Cardiac muscle cell (in vitro differentiated cells and primary cell): ENCODE data around the gene CLIC1. TPM values are rescaled to one million over a fixed set of nuclear protein-coding genes. Genes with fewer than 3 reads are reported as not detected.

ENCODE experiments used
- DNase-seq, 2 donors: peaks; one replicate each; pipeline versions ENCODE4 v3.0.0 to v3.0.0-alpha.2; 2010 to 2017; ENCODE audit warnings: low read depth in 1 of 2, low spot score in 1 of 2
- H3K27ac ChIP-seq: fragments of 200-600 bp; sonication (generic); 2 replicates; pipeline ENCODE4 v1.5.1; 2016
- H3K27me3 ChIP-seq: fragments of 200-600 bp; sonication (generic); 2 replicates; pipeline ENCODE4 v1.6.0; 2016; ENCODE audit warnings: control low read depth
- H3K36me3 ChIP-seq: fragments of 200-600 bp; sonication (generic); 2 replicates; pipeline ENCODE4 v1.5.1; 2016; ENCODE audit warnings: control low read depth
- H3K4me1 ChIP-seq: fragments of 200-600 bp; sonication (generic); 2 replicates; pipeline ENCODE4 v1.8.1; 2017; ENCODE audit warnings: low read depth, mild to moderate bottlenecking, mixed run types
- H3K4me3 ChIP-seq: fragments of 200-600 bp; sonication (generic); 2 replicates; pipeline ENCODE4 v1.5.1; 2016; ENCODE audit warnings: mild to moderate bottlenecking
- H3K9me3 ChIP-seq: fragments of 200-600 bp; sonication (generic); 2 replicates; pipeline ENCODE4 v1.5.1; 2017; ENCODE audit warnings: low read depth, mild to moderate bottlenecking, control low read depth
- polyA plus RNA-seq: library from polyadenylated mRNA; unstranded; fragments of >200 nt; fragmentation: Nextera tagmentation; extraction: Ambion mirVana; gene quantifications from 2 replicates; pipeline ENCODE4 v1.2.1, GENCODE V29; 2016
- total RNA-seq: library from RNA; depleted of rRNA; stranded (reverse); fragments of >200 nt; gene quantifications from 2 replicates; pipeline ENCODE4 v1.2.3, GENCODE V29; 2016
- TF ChIP-seq, protein P1 (sequence below): IDR thresholded peaks from 2 replicates; pipeline ENCODE4 v1.5.1; 2012; ENCODE audit warnings: low read depth, mild to moderate bottlenecking, low read length

Gene CLIC1
- total and polyA plus RNA-seq, 2 experiments from 2014 or later = 226 to 318 TPM

DNA sequence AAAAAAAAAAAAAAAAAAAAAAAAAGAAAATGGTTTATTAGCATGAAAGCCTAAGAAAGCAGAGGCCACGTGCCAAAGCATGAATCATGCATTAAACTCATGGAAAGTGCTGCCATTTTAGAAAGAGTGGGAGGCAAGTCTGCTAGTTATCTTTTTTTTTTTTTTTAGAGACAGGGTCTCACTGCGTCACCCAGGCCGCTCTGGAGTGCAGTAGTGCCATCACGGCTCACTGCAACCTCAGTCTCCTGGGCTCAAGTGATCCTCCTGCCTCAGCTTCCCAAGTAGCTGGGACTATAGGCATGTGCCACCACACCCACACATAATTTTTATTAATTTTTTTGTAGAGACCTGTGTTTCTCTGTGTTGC is 35.6 kb upstream of the CLIC1 start:
- TF ChIP-seq, protein P1, sequence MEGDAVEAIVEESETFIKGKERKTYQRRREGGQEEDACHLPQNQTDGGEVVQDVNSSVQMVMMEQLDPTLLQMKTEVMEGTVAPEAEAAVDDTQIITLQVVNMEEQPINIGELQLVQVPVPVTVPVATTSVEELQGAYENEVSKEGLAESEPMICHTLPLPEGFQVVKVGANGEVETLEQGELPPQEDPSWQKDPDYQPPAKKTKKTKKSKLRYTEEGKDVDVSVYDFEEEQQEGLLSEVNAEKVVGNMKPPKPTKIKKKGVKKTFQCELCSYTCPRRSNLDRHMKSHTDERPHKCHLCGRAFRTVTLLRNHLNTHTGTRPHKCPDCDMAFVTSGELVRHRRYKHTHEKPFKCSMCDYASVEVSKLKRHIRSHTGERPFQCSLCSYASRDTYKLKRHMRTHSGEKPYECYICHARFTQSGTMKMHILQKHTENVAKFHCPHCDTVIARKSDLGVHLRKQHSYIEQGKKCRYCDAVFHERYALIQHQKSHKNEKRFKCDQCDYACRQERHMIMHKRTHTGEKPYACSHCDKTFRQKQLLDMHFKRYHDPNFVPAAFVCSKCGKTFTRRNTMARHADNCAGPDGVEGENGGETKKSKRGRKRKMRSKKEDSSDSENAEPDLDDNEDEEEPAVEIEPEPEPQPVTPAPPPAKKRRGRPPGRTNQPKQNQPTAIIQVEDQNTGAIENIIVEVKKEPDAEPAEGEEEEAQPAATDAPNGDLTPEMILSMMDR = no peak
- peak in 1 of 2 donors; percentile 65 for DNase-seq
- no peaks in the 10 kb centered on the region for H3K27me3 ChIP-seq
- no peak overlapping the region for H3K4me3 ChIP-seq
- H3K36me3 ChIP-seq = no peaks in the 10 kb centered on the region
- no peak overlapping the region for H3K27ac ChIP-seq
- no peaks in the 10 kb centered on the region for H3K9me3 ChIP-seq
- peaks cover 11% of the 10 kb centered on the region for H3K4me1 ChIP-seq

DNA sequence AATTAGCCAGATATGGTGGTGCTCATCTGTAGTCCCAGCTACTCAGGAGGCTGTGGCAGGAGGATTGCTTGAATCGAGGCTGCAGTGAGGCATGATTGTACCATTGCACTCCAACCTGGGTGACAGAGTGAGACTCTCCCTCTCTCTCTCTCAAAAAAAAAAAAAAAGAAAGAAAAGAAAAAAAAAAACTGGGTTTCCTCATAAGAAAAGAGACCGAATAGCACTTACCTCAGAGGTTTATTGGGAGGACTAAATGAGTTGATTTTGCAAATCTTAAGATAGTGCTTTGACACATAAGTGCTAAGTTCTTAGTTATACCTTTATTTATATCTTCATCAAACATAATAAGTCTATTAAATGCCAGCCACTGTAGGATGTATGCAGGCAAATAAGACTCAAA is 34.5 kb upstream of the CLIC1 start:
- DNase-seq = no peak
- H3K36me3 ChIP-seq = no peaks in the 10 kb centered on the region
- H3K4me3 ChIP-seq = no peak overlapping the region
- no peaks in the 10 kb centered on the region for H3K4me1 ChIP-seq
- no peaks in the 10 kb centered on the region for H3K9me3 ChIP-seq
- TF ChIP-seq, protein P1 = no peak
- no peak overlapping the region for H3K27ac ChIP-seq
- no peaks in the 10 kb centered on the region for H3K27me3 ChIP-seq

DNA sequence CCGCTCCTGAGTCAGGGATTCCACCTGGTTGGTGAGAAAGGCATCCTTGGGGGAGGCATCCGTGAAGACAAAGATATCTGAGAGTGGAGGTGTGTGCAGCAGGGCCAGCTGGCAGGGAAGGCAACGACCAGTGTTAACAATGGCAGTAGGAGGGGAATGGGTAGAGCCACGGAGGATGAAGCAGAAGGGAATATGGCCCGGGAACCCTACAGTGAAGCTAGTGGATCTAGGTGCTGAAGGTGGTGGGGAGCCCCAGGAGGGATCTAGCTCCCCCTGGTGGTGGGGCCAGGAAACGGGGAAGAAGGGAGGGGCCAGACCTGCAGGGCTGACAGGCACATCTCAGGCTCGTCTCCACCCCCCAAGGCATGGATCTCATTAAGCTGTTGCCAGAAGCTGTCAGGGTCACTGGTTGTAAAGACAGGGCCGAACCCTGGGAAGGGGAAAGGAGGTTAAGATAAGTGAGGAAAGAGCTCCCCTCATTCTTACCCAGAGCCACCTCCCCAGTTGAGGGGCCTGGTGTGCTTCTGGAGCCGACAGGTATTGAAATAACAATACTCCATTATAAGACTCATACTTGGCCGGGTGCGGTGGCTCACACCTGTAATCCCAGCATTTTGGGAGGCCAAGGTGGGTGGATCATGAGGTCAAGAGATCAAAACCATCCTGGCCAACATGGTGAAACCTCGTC is 33.5 kb upstream of the CLIC1 start:
- no peaks in the 10 kb centered on the region for H3K27me3 ChIP-seq
- H3K9me3 ChIP-seq = no peaks in the 10 kb centered on the region
- H3K4me1 ChIP-seq = no peaks in the 10 kb centered on the region
- H3K36me3 ChIP-seq = no peaks in the 10 kb centered on the region
- DNase-seq = peak; percentile 45 to 60
- TF ChIP-seq, protein P1 = peak; percentile 77
- no peak overlapping the region for H3K4me3 ChIP-seq
- no peak overlapping the region for H3K27ac ChIP-seq

DNA sequence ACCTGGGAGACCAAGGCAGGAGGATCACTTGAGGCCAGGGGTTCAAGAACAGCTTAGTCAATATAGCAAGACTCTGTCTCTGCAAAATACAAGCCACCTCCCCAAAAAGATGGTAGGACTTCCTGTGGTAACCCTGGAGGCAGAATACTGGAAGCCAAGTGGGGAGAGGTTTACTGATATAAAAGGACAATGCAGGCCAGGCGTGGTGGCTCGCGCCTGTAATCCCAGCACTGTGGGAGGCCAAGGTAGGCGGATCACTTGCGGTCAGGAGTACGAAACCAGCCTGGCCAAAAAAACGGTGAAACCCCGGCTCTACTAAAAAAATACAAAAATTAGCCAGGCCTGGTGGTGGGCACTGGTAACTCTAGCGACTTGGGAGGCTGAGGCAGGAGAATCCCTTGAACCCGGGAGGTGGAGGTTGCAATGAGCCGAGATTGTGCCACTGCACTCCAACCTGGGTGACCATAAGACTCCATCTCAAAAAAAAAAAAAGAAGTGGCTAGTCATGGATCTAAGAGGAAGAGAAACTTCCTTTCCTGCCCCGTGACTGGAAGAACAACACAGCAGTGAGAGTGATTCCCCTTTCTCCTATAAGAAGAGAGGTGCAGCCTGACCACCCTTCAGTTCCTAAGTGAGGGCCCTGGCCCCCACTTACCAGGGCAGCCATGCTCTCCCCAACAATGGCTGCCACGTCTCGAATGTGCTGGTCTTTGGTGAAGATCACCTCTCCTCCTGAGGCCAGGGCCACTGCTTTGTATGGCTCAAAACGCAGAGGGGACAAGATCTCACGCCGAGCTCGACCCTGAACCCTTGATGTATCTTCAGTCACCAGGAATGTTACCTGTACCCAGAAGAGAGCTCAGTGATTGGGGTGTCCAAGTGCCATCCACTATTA is 32.3 kb upstream of the CLIC1 start:
- Histone ChIP-seq H3K9me3 (no peaks in the 10 kb centered on the region), H3K36me3 (no peaks in the 10 kb centered on the region), H3K4me1 (peaks cover 1% of the 10 kb centered on the region), H3K27ac (no peak overlapping the region), H3K4me3 (no peak overlapping the region), H3K27me3 (no peaks in the 10 kb centered on the region)
- TF ChIP-seq, protein P1 = no peak
- DNase-seq = no peak

DNA sequence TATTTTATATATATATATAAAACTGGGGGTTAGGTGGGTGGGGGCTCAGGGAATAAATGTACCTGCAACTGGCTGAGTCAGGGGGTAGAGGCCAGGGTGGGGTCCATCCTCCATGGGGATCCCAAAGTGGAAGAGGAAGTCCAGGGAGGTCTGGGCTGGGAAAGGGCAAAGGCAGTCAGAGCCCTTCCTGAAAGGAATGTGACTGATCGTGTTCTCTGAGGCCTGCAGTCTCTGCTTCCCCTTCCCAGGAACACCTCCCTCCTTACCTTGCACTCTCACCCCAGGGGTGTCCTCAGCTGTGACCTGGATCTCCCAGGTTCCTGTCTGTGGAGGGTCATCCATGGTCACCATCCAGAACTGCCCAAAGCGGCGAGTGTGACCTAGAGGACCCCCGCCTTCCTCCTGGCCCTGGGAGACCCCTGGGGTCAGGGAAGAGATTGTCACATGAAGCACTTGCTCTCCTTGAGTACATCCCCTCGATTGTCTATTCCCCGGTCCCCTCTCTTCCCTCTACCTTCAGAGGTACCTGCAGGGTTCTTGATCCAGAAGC is 30.8 kb upstream of the CLIC1 start:
- Histone ChIP-seq H3K27me3 (no peaks in the 10 kb centered on the region), H3K36me3 (no peaks in the 10 kb centered on the region), H3K27ac (no peak overlapping the region), H3K4me1 (peaks cover 5% of the 10 kb centered on the region), H3K9me3 (no peaks in the 10 kb centered on the region), H3K4me3 (no peak overlapping the region)
- no peak for DNase-seq
- TF ChIP-seq, protein P1 = no peak
